GM19240 (cell line): ENCODE data around the gene OPRPN.

Experiments
- DNase-seq: peaks from one replicate; pipeline ENCODE4 v3.0.0; 2011; ENCODE audit warnings: low spot score; ENCODE audit not compliant: insufficient read length

OPRPN gene, protein sequence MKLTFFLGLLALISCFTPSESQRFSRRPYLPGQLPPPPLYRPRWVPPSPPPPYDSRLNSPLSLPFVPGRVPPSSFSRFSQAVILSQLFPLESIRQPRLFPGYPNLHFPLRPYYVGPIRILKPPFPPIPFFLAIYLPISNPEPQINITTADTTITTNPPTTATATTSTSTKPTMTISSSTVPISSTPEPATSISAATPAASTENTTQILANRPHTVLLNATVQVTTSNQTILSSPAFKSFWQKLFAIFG

GRCh38 chr4:70397580-70397979 lies at the start of gene OPRPN:
Gene OPRPN, plus strand, starts transcription at chr4:70397940. Its CDS starts 1,346 bp downstream, at chr4:70399286.
- no peak for DNase-seq

DNA sequence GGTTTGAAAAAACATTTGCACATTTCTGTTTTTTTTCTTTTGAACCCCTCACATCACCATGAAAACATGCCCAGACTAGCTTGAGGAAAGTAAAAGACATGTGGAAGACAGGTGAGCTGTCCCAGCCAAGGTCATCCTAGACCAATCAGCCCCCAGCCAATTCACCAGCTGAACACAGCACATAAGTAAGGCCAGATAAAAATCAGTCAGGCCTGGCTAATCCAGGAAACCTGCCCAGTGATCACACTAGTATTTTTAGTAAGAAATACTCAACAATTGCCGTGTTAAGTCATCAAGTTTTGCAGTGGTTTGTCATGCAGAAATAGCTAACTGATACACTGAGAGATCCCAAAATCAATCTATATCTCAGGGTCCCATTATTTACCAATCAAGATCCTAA lies 41.6 kb upstream of the OPRPN start:
- DNase-seq: no peak

DNA sequence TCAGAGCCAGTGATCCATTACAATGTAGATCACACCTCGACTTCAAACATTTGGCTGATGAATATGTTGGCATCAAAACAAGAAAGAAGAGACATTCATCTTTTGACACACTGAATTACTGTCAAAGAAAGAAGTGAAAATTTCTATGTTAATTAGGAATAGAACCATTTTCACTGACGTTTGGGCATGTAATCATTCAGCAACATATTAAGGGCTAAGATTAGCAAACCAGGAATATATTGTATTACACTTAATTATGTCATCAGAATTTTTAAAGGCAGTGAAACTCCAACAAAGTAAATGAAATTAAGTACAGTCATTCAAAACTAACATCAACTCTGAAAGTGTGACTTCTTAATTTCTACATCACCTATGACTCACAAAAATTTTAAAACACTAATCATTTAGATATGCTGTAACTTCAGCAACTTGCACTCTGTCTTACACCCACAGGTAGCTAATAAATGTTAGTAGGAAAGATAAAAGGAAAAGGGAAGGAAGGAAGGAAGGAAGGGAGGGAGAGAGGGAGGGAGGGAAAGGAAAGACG lies 38.6 kb upstream of the OPRPN start:
- no peak for DNase-seq

DNA sequence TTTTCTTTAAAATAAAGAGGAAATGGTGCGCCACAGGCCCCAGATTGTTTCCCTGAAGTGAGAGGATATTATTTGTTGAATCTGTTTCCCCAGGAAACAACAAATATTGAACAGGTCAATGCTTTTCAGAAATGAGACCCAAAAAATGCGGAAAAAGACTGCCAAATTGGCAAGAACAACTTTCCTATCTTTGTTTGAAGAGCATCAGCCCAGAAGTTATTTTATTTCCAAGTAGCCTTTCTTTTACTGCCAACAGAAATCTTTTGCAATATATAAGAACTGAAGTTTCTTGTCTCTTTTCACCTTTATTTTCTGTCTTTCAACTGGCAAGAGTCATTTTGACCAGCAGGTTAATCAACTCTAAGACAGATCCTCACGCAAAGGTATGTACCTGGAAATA lies 37.3 kb upstream of the OPRPN start, which contains the start of gene SMR3A:
Gene SMR3A (plus strand): TSS at position 301 of the 400 bp plus-strand sequence. CDS start 1,356 bp downstream, outside the sequence.
- DNase-seq: no peak

DNA sequence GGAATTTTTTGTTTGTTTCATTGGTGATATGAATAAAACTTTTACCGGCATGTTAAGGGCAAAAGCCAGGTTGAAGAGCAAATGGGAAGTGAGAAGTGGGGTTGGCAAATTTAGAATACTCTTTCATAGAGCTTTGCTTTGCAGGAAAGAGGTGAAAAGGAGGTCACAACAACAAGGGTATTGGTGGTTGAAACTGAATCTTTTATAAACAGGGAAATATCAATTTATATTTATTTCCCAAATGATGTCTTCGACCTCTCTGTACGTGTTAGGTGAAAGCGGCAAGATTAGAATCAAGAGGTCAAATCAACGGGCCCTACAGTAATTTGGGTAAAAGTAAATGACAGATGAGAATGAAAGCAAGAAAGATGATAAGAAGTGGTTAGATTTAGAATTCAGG lies 33.7 kb upstream of the OPRPN start:
- no peak for DNase-seq

GRCh38 chr4:70365479-70365878 lies 32.3 kb upstream of the OPRPN start:
- no peak for DNase-seq

DNA sequence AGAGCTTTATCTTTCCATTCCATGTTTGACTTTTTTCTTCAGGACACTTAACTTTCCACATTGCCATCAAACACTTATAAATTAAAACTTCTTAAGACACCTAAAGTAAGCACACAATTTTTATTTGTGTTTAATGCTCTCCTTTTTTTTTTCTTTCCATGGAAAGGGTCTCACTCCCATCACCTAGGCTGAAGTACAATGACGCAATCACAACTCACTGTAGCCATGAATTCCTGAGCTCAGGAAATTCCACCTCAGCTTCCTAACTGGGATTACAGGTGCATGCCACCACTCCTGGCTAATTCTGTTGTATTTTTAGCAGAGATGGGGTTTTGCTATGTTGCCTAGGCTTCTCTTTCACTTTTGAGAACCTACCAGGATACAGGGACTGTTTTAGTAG lies 29.9 kb upstream of the OPRPN start:
- DNase-seq: no peak

DNA sequence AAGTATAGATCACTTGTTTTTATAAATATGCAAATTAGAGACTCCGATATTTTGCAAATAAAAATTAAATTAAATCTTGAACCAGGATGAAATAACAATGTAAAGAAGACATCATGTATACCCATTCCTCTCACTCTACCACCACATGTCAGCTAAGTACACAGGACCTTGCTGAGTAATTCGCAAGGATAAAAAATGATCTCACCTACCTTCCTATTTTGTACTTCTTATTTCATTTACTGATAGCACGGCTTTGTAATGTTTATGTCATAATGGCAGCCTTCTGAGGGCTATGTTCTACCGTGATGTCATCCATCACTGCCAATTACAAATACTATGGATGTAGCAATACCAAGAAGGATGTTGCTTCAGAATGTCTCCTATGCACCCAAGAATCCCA lies 25.8 kb upstream of the OPRPN start:
- DNase-seq: no peak

DNA sequence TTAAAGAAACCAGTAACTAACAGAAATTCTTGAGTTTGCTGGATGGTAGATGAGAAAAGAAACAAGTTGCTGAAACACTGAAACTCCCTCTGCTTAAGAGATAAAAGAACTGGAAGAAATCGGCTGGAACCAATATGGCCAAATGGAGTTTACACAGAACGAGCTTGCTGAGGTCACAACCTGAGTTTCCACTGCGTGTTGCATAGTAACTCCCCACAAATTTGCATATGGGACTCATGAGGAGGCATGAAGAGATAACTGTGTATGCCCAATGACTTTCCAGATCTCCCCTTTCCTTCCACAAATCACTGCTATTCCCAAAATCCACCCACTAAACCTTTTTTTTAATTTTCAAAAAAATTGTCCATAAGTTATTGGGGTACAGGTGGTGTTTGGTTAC lies 25.0 kb upstream of the OPRPN start:
- no peak for DNase-seq

GRCh38 chr4:70380578-70380977 lies 17.2 kb upstream of the OPRPN start:
- no peak for DNase-seq

DNA sequence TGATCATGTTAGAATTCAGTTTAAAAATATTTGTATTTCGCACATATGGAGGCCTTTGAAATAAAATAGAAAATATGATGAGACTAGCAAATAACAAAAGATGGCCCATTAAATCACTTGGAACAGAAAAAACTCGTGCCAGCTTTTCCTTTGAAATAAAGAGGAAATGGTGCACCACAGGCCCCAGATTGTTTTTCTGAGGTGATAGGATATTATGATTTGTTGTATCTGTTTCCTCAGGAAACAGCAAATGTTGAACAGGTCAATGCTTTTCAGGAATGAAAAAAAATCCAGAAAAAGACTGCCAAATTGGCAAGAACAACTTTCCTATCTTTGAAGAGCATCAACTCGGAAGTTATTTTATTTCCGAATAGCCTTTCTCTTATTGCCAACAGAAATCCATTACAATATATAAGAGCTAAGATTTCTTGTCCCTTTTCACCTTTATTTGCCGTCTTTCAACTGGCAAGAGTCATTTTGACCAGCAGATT lies 15.0 kb upstream of the OPRPN start, which contains the start of gene SMR3B:
Gene SMR3B (plus strand): TSS at position 441 of the 491 bp plus-strand sequence. CDS start 1,380 bp downstream, outside the sequence.
- no peak for DNase-seq

- DNase-seq: no peak
Measured at GRCh38 chr4:70392057-70392776, 5.5 kb upstream of the OPRPN start.

DNA sequence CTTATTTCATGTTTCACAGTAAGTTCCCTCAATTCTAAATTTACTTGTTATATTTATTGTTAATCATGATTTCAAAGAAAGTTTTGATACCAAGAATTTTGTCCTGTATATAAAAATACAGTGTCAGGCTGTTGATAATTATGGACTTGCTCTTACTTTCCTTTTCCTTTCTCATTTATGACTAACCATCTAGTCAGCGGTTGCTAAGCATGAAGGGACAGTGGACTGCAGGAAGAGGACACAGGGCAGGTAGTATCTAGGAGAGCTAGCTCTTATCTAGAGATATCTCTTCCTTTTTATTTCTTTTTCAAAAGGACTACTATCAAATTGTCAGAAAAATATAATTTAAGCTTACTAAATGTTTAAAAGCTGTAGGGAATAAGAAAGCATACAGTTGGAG lies 1.6 kb downstream of the OPRPN start:
- DNase-seq: no peak

GRCh38 chr4:70402762-70403161 lies 5.0 kb downstream of the OPRPN start:
- no peak for DNase-seq

DNA sequence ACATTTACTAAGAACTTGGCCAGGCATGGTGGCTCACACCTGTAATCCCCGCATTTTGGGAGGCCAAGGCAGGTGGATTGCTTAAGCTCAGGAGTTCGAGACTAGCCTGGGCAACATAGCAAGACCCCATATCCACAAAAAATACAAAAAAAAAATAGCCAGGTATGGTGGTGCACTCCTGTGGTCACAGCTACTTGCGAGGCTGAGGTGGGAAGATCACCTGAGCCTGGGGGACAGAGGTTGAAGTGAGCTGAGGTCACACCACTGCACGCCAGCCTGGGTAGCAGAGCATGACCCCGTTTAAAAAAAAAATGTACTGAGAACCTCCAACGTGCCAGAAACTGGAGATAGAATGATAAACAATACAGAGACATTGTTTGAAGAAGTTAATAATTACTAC lies 8.0 kb downstream of the OPRPN start:
- no peak for DNase-seq

- no peak for DNase-seq
Measured at GRCh38 chr4:70425306-70425705, 27.6 kb downstream of the OPRPN start.

- no peak for DNase-seq
Measured at GRCh38 chr4:70426789-70427188, 29.0 kb downstream of the OPRPN start.

GRCh38 chr4:70437197-70437596 lies 39.5 kb downstream of the OPRPN start:
- no peak for DNase-seq

- DNase-seq: no peak
Measured at GRCh38 chr4:70442474-70442873, 44.7 kb downstream of the OPRPN start.

- no peak for DNase-seq
Measured at GRCh38 chr4:70443329-70443728, 45.6 kb downstream of the OPRPN start.

GRCh38 chr4:70449220-70449619 lies 51.5 kb downstream of the OPRPN start:
- no peak for DNase-seq

- DNase-seq: no peak
Measured at GRCh38 chr4:70452946-70453345, 55.2 kb downstream of the OPRPN start.
